Testis (tissue), 2 donors: ENCODE measurements around the gene HPCA.

Experiments
- POLR2A ChIP-seq: fragments of 450-650 bp; IDR thresholded peaks from one replicate; pipeline ENCODE4 v1.6.1; 2017; ENCODE audit warnings: antibody characterized with exemption, mild to moderate bottlenecking, moderate library complexity
- TF ChIP-seq, protein P1 (sequence below), 3 experiments: fragments of 450-650 bp in 2 of 3; fragments of 200-600 bp in 1 of 3; sonication (generic) in 1 of 3; IDR thresholded peaks; one replicate each; pipeline ENCODE4 v1.5.1; 2016 to 2019; ENCODE audit warnings: antibody characterized with exemption in 3 of 3, mild to moderate bottlenecking in 2 of 3, moderate library complexity in 1 of 3

DNA sequence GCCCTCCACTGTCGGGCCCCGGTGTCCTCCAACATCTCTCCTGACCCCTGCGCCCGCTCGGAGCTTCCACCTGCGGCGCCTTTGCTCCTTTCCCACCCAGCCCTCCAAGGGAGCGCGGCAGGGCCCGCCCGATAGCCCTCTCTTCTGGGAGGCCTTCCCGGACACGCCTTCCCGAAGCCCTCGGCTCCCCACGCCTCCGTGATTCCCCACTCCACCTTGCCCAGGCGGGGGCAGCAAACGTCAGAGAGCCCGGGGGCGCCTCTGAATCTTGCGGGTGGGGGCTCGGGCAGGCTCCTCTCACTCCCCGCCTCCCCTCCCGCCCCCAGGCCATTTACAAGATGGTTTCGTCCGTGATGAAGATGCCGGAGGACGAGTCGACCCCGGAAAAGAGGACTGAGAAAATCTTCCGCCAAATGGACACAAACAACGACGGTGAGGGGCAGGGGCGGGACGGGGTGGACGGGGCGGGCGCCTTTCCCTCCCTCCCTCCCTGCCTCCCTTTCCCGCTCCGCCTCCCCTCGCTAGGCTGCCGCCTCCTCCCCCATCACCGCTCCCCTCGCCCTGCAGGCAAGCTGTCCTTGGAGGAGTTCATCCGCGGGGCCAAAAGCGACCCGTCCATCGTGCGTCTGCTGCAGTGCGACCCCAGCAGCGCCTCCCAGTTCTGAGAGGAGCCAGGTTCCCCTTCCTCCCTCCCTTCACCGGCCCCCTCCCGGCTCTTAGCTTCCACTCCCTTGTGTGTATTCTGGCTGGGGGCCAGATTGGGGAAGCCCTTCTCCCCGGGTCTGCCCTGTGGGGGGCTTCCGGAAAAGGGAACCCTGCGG lies 7.1 kb downstream of the HPCA start:
- TF ChIP-seq, protein P1, sequence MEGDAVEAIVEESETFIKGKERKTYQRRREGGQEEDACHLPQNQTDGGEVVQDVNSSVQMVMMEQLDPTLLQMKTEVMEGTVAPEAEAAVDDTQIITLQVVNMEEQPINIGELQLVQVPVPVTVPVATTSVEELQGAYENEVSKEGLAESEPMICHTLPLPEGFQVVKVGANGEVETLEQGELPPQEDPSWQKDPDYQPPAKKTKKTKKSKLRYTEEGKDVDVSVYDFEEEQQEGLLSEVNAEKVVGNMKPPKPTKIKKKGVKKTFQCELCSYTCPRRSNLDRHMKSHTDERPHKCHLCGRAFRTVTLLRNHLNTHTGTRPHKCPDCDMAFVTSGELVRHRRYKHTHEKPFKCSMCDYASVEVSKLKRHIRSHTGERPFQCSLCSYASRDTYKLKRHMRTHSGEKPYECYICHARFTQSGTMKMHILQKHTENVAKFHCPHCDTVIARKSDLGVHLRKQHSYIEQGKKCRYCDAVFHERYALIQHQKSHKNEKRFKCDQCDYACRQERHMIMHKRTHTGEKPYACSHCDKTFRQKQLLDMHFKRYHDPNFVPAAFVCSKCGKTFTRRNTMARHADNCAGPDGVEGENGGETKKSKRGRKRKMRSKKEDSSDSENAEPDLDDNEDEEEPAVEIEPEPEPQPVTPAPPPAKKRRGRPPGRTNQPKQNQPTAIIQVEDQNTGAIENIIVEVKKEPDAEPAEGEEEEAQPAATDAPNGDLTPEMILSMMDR (IDR thresholded peaks at IDR 0.05), result peak in 1 of 3 experiments; percentile 1
- no peak for TF ChIP-seq POLR2A
